H9 (cell line): ENCODE data around the gene TEX35. TPM values are rescaled to one million over a fixed set of nuclear protein-coding genes. Genes with fewer than 3 reads are reported as not detected.

Experiments
- DNase-seq: peaks from one replicate; pipeline ENCODE4 v3.0.0-alpha.2; 2017
- H2AFZ ChIP-seq: one replicate; pipeline ENCODE4 v1.6.1; 2013; ENCODE audit warnings: mild to moderate bottlenecking, low read length, control low read depth, moderate library complexity
- H2AK5ac ChIP-seq: 2 replicates; pipeline ENCODE4 v1.6.1; 2013; ENCODE audit warnings: low read length, control low read depth, mixed read lengths; ENCODE audit not compliant: insufficient read length
- H2BK120ac ChIP-seq: one replicate; pipeline ENCODE4 v1.6.1; 2013; ENCODE audit warnings: low read depth, mild to moderate bottlenecking, low read length, control low read depth, inconsistent platforms; ENCODE audit not compliant: poor library complexity, severe bottlenecking
- H2BK12ac ChIP-seq: 2 replicates; pipeline ENCODE4 v1.6.1; 2013; ENCODE audit warnings: low read length, control low read depth, mixed read lengths, low read depth; ENCODE audit not compliant: insufficient read length
- H2BK15ac ChIP-seq: 2 replicates; pipeline ENCODE4 v1.6.1; 2013; ENCODE audit warnings: low read depth, low read length, control low read depth
- H2BK20ac ChIP-seq: one replicate; pipeline ENCODE4 v1.6.1; 2013; ENCODE audit warnings: low read depth, mild to moderate bottlenecking, low read length, control low read depth, inconsistent platforms; ENCODE audit not compliant: poor library complexity, severe bottlenecking
- H2BK5ac ChIP-seq: 2 replicates; pipeline ENCODE4 v1.6.1; 2013; ENCODE audit warnings: low read length, control low read depth, mixed read lengths; ENCODE audit not compliant: insufficient read length
- H3K14ac ChIP-seq: 2 replicates; pipeline ENCODE4 v1.6.1; 2013; ENCODE audit warnings: low read length, control low read depth; ENCODE audit not compliant: insufficient read depth
- H3K18ac ChIP-seq: 2 replicates; pipeline ENCODE4 v1.6.1; 2013; ENCODE audit warnings: low read depth, mild to moderate bottlenecking, mixed read lengths, low read length, control low read depth; ENCODE audit not compliant: insufficient read length
- H3K23ac ChIP-seq: 2 replicates; pipeline ENCODE4 v1.6.1; 2013; ENCODE audit warnings: low read length, control low read depth, mixed read lengths, low read depth; ENCODE audit not compliant: insufficient read length
- H3K23me2 ChIP-seq: 2 replicates; pipeline ENCODE4 v1.6.1; 2013; ENCODE audit warnings: low read depth, mild to moderate bottlenecking, mixed read lengths, low read length, control low read depth; ENCODE audit not compliant: insufficient read length, poor library complexity, severe bottlenecking
- H3K27ac ChIP-seq: 2 replicates; pipeline ENCODE4 v1.5.1; 2013; ENCODE audit warnings: low read length, control low read depth, mixed read lengths, low read depth; ENCODE audit not compliant: insufficient read length
- H3K27me3 ChIP-seq: 2 replicates; pipeline ENCODE4 v1.6.1; 2013; ENCODE audit warnings: low read length, control low read depth, inconsistent platforms; ENCODE audit not compliant: insufficient read depth
- H3K4ac ChIP-seq: 2 replicates; pipeline ENCODE4 v1.6.1; 2013; ENCODE audit warnings: low read depth, mild to moderate bottlenecking, control low read depth, inconsistent platforms, low read length, moderate library complexity
- H3K4me1 ChIP-seq: 2 replicates; pipeline ENCODE4 v1.6.1; 2013; ENCODE audit warnings: low read length, control low read depth, inconsistent platforms; ENCODE audit not compliant: insufficient read depth
- H3K4me2 ChIP-seq: 2 replicates; pipeline ENCODE4 v1.6.1; 2013; ENCODE audit warnings: low read length, control low read depth, mixed read lengths; ENCODE audit not compliant: insufficient read length, insufficient read depth
- H3K56ac ChIP-seq: 2 replicates; pipeline ENCODE4 v1.6.1; 2013; ENCODE audit warnings: low read depth, mild to moderate bottlenecking, mixed read lengths, low read length, control low read depth; ENCODE audit not compliant: insufficient read length
- H3K79me1 ChIP-seq: 2 replicates; pipeline ENCODE4 v1.6.1; 2013; ENCODE audit warnings: low read depth, mild to moderate bottlenecking, moderate library complexity, low read length, control low read depth, inconsistent platforms; ENCODE audit not compliant: insufficient read depth, poor library complexity, severe bottlenecking
- H3K79me2 ChIP-seq: 2 replicates; pipeline ENCODE4 v1.6.1; 2013; ENCODE audit warnings: low read length, control low read depth, inconsistent platforms; ENCODE audit not compliant: insufficient read depth
- H3K9ac ChIP-seq: 2 replicates; pipeline ENCODE4 v1.6.1; 2013; ENCODE audit warnings: low read length, control low read depth, mixed read lengths; ENCODE audit not compliant: insufficient read length; ENCODE audit errors: extremely low read depth
- H3K9me3 ChIP-seq: one replicate; pipeline ENCODE4 v1.6.1; 2013; ENCODE audit warnings: low read depth, low read length, inconsistent platforms; ENCODE audit not compliant: control insufficient read depth
- H3T11ph ChIP-seq: one replicate; pipeline ENCODE4 v1.6.1; 2013; ENCODE audit warnings: mild to moderate bottlenecking, low read length, control low read depth, inconsistent platforms
- H4K20me1 ChIP-seq: one replicate; pipeline ENCODE4 v1.6.1; 2013; ENCODE audit not compliant: control insufficient read depth, insufficient read length, insufficient read depth
- H4K5ac ChIP-seq: 2 replicates; pipeline ENCODE4 v1.6.1; 2013; ENCODE audit warnings: low read depth, mild to moderate bottlenecking, mixed read lengths, low read length, control low read depth; ENCODE audit not compliant: insufficient read length
- H4K8ac ChIP-seq: replicated peaks from 2 replicates; pipeline ENCODE4 v1.6.1; 2013; ENCODE audit warnings: low read length, control low read depth, mixed read lengths, low read depth; ENCODE audit not compliant: insufficient read length
- H4K91ac ChIP-seq: 2 replicates; pipeline ENCODE4 v1.6.1; 2013; ENCODE audit warnings: low read depth, mild to moderate bottlenecking, moderate library complexity, mixed read lengths, low read length, control low read depth; ENCODE audit not compliant: insufficient read length
- H3K27ac Mint-ChIP-seq, 3 experiments: 2 replicates in 2 of 3; 3 replicates in 1 of 3; pipeline ENCODE4 v1.8.0; 2020 to 2021; ENCODE audit warnings: mixed read lengths in 3 of 3, mild to moderate bottlenecking in 1 of 3, moderate library complexity in 1 of 3
- H3K27me3 Mint-ChIP-seq: 2 replicates; pipeline ENCODE4 v1.8.0; 2021; ENCODE audit warnings: low read depth, mild to moderate bottlenecking, moderate library complexity, mixed read lengths
- H3K36me3 Mint-ChIP-seq, 3 experiments: 2 replicates in 2 of 3; 3 replicates in 1 of 3; pipeline ENCODE4 v1.8.0; 2020 to 2021; ENCODE audit warnings: low read depth in 3 of 3, mixed read lengths in 3 of 3; ENCODE audit not compliant: insufficient read depth in 1 of 3
- H3K4me1 Mint-ChIP-seq, 2 experiments: 2 replicates each; pipeline ENCODE4 v1.8.0; 2020; ENCODE audit warnings: mixed read lengths in 2 of 2
- H3K4me3 Mint-ChIP-seq, 2 experiments: 2 replicates in 1 of 2; 3 replicates in 1 of 2; pipeline ENCODE4 v1.8.0; 2020 to 2021; ENCODE audit warnings: mild to moderate bottlenecking in 2 of 2, mixed read lengths in 2 of 2, moderate library complexity in 1 of 2
- H3K9me3 Mint-ChIP-seq, 2 experiments: 2 replicates in 1 of 2; 3 replicates in 1 of 2; pipeline ENCODE4 v1.8.0; 2020; ENCODE audit warnings: mild to moderate bottlenecking in 2 of 2, mixed read lengths in 2 of 2, moderate library complexity in 1 of 2
- WGBS: extraction: QIAGEN DNeasy Blood & Tissue Kit; methylation state at CpG from one replicate; pipeline ENCODE4 v1.1.7; 2013; ENCODE audit warnings: missing lambda C conversion rate, low lambda C conversion rate, mixed read lengths; ENCODE audit not compliant: insufficient read length; ENCODE audit errors: extremely low coverage; 5-methylcytosine and 5-hydroxymethylcytosine counted together
- total RNA-seq: library from RNA; stranded (reverse); gene quantifications from 2 replicates; pipeline ENCODE4 v1.2.1, GENCODE V29; 2021
- TF ChIP-seq, protein P1 (sequence below): fragments of 200-600 bp; sonication (generic); conservative IDR thresholded peaks from 3 replicates; pipeline ENCODE4 v1.8.0; 2021; ENCODE audit warnings: antibody characterized with exemption, mild to moderate bottlenecking

The TEX35 gene
- total RNA-seq, 1 experiment from 2014 or later, result not detected

DNA sequence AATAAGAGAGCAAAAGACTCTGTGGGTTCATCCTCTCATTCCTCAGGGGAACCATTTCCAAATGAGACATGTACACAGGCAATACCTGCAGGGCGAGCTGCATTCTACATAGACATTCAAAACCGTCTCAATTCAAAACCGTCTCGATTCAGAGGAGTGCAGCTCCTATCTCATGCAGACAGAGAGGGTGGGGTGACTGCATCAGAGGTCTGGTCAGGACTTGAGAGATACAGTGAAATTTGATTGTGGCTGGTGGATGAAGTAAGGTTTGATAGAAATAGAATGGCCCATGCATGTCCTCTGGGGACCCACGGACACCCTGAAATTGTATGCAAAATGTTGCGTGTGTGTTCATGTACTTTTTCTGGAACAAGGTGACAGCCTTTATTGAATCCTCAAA lies 27.3 kb downstream of the TEX35 start:
- no peaks in the 10 kb centered on the region for H3K27me3 Mint-ChIP-seq
- no peak overlapping the region for H4K91ac ChIP-seq
- no peak overlapping the region for H3K4me3 Mint-ChIP-seq
- no peak overlapping the region for H3K23ac ChIP-seq
- no peak overlapping the region for H4K5ac ChIP-seq
- H3T11ph ChIP-seq, result no peak overlapping the region
- H3K79me1 ChIP-seq, result no peaks in the 10 kb centered on the region
- no peak overlapping the region for H3K14ac ChIP-seq
- H3K18ac ChIP-seq, result no peak overlapping the region
- no peaks in the 10 kb centered on the region for H3K27me3 ChIP-seq
- H2BK5ac ChIP-seq, result no peak overlapping the region
- H3K79me2 ChIP-seq, result no peaks in the 10 kb centered on the region
- no peak overlapping the region for H2BK15ac ChIP-seq
- peaks cover 11 to 16% of the 10 kb centered on the region in 2 experiments for H3K4me1 Mint-ChIP-seq
- H3K23me2 ChIP-seq, result peaks cover 10% of the 10 kb centered on the region
- no peak overlapping the region for H3K56ac ChIP-seq
- H3K27ac ChIP-seq, result no peak overlapping the region
- no peak overlapping the region for H2BK120ac ChIP-seq
- H3K27ac Mint-ChIP-seq, result no peak overlapping the region
- no peak overlapping the region for H2AFZ ChIP-seq
- WGBS, result no CpG with 5 or more reads among the region's 6 CpGs
- H3K4ac ChIP-seq, result no peak overlapping the region
- H3K4me1 ChIP-seq, result no peaks in the 10 kb centered on the region; the same call in 1 of the 2 replicates
- H3K36me3 Mint-ChIP-seq, result peaks cover 0 to 1% (median 0%) of the 10 kb centered on the region in 3 experiments; a peak in 1 of 7 replicates
- no peak overlapping the region for H4K8ac ChIP-seq
- H4K20me1 ChIP-seq, result no peaks in the 10 kb centered on the region
- no peak overlapping the region for H3K9ac ChIP-seq
- H3K9me3 ChIP-seq, result no peaks in the 10 kb centered on the region
- DNase-seq, result no peak
- H3K9me3 Mint-ChIP-seq, result no peaks in the 10 kb centered on the region
- H2BK20ac ChIP-seq, result no peak overlapping the region
- TF ChIP-seq, protein P1, sequence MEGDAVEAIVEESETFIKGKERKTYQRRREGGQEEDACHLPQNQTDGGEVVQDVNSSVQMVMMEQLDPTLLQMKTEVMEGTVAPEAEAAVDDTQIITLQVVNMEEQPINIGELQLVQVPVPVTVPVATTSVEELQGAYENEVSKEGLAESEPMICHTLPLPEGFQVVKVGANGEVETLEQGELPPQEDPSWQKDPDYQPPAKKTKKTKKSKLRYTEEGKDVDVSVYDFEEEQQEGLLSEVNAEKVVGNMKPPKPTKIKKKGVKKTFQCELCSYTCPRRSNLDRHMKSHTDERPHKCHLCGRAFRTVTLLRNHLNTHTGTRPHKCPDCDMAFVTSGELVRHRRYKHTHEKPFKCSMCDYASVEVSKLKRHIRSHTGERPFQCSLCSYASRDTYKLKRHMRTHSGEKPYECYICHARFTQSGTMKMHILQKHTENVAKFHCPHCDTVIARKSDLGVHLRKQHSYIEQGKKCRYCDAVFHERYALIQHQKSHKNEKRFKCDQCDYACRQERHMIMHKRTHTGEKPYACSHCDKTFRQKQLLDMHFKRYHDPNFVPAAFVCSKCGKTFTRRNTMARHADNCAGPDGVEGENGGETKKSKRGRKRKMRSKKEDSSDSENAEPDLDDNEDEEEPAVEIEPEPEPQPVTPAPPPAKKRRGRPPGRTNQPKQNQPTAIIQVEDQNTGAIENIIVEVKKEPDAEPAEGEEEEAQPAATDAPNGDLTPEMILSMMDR, result no peak
- no peak overlapping the region for H2BK12ac ChIP-seq
- no peak overlapping the region for H2AK5ac ChIP-seq
- no peak overlapping the region for H3K4me2 ChIP-seq
